CD8-positive, alpha-beta memory T cell (primary cell): ENCODE results near the gene SEMA3C. TPM values are rescaled to one million over a fixed set of nuclear protein-coding genes. Genes with fewer than 3 reads are reported as not detected.

Source experiments
- CTCF ChIA-PET: fragments of 350-600 bp; sonication (Branson Sonifier 250); formaldehyde crosslinking; loops from one replicate; lab custom pipeline; 2021; ENCODE audit warnings: antibody characterized with exemption; lab: Charles Lee
- POLR2A ChIA-PET: fragments of 350-600 bp; sonication (Branson Sonifier 250); formaldehyde crosslinking; loops from one replicate; lab custom pipeline; 2021; ENCODE audit warnings: antibody characterized with exemption; lab: Charles Lee
- DNase-seq, 5 donors: peaks; one replicate each; pipeline versions ENCODE4 v3.0.0 to v3.0.0-alpha.2; 2020 to 2022; ENCODE audit warnings: mixed read lengths in 1 of 5
- H3K27ac ChIP-seq: one replicate; pipeline ENCODE4 v1.7.0; 2013; ENCODE audit warnings: low read depth, mild to moderate bottlenecking, low read length, moderate library complexity
- H3K27me3 ChIP-seq: 2 replicates; pipeline ENCODE4 v1.7.0; 2013; ENCODE audit warnings: low read length, mild to moderate bottlenecking; ENCODE audit not compliant: insufficient read depth, poor library complexity, severe bottlenecking
- H3K36me3 ChIP-seq: 2 replicates; pipeline ENCODE4 v1.7.0; 2013; ENCODE audit warnings: mild to moderate bottlenecking, low read length, moderate library complexity; ENCODE audit not compliant: insufficient read depth
- H3K4me1 ChIP-seq: 2 replicates; pipeline ENCODE4 v1.7.0; 2013; ENCODE audit warnings: mild to moderate bottlenecking, low read length, moderate library complexity; ENCODE audit not compliant: insufficient read depth
- H3K4me3 ChIP-seq: 2 replicates; pipeline ENCODE4 v1.7.0; 2013; ENCODE audit warnings: mild to moderate bottlenecking, low read length
- H3K9me3 ChIP-seq: 2 replicates; pipeline ENCODE4 v1.7.0; 2013; ENCODE audit warnings: mild to moderate bottlenecking, low read length
- H3K27ac Mint-ChIP-seq, 8 donors: one replicate each; pipeline ENCODE4 v1.8.0; 2020 to 2021; ENCODE audit warnings: mixed read lengths in 8 of 8, mild to moderate bottlenecking in 6 of 8, inconsistent platforms in 3 of 8, moderate library complexity in 3 of 8
- H3K27me3 Mint-ChIP-seq, 2 donors: one replicate each; pipeline ENCODE4 v1.8.0; 2020 to 2021; ENCODE audit warnings: mixed read lengths in 2 of 2, mild to moderate bottlenecking in 1 of 2, moderate library complexity in 1 of 2
- H3K36me3 Mint-ChIP-seq, 3 donors: one replicate each; pipeline ENCODE4 v1.8.0; 2020 to 2021; ENCODE audit warnings: mixed read lengths in 3 of 3, inconsistent platforms in 1 of 3, mild to moderate bottlenecking in 1 of 3
- H3K4me1 Mint-ChIP-seq, 3 donors: one replicate each; pipeline ENCODE4 v1.8.0; 2020 to 2021; ENCODE audit warnings: mixed read lengths in 3 of 3, inconsistent platforms in 1 of 3, mild to moderate bottlenecking in 1 of 3
- H3K4me3 Mint-ChIP-seq, 7 donors: one replicate each; pipeline ENCODE4 v1.8.0; 2020 to 2021; ENCODE audit warnings: mixed read lengths in 7 of 7, mild to moderate bottlenecking in 6 of 7, moderate library complexity in 4 of 7, inconsistent platforms in 2 of 7
- H3K9me3 Mint-ChIP-seq, 5 donors: one replicate each; pipeline ENCODE4 v1.8.0; 2020 to 2022; ENCODE audit warnings: mixed read lengths in 5 of 5, mild to moderate bottlenecking in 3 of 5, moderate library complexity in 2 of 5, inconsistent platforms in 1 of 5
- polyA plus RNA-seq: library from polyadenylated mRNA; unstranded; fragments of 300-500 nt; fragmentation: Illumina TruSeq; gene quantifications from one replicate; pipeline ENCODE4 v1.2.3, GENCODE V29; 2021
- total RNA-seq, 2 experiments: library from RNA; stranded (reverse); gene quantifications; one replicate each; pipeline ENCODE4 v1.2.3, GENCODE V29; 2021

The SEMA3C gene
- total and polyA plus RNA-seq, 3 experiments from 2014 or later: not detected

- H3K27me3 ChIP-seq: no peaks in the 10 kb centered on the region
- Mint-ChIP-seq H3K4me1 (no peaks in the 10 kb centered on the region), H3K4me3 (no peak overlapping the region), H3K9me3 (peaks cover 3 to 10% (median 7%) of the 10 kb centered on the region in 5 donors), H3K27me3 (no peaks in the 10 kb centered on the region), H3K27ac (no peak overlapping the region), H3K36me3 (no peaks in the 10 kb centered on the region)
- no peak overlapping the region for H3K4me3 ChIP-seq
- no peak for DNase-seq
- no peaks in the 10 kb centered on the region for H3K4me1 ChIP-seq
- no peaks in the 10 kb centered on the region for H3K9me3 ChIP-seq
- no peaks in the 10 kb centered on the region for H3K36me3 ChIP-seq
- no peak overlapping the region for H3K27ac ChIP-seq
- POLR2A ChIA-PET: no interaction called here
- CTCF ChIA-PET: no interaction called here
Measured at GRCh38 chr7:80868566-80868965, 50.3 kb downstream of the SEMA3C start.

DNA sequence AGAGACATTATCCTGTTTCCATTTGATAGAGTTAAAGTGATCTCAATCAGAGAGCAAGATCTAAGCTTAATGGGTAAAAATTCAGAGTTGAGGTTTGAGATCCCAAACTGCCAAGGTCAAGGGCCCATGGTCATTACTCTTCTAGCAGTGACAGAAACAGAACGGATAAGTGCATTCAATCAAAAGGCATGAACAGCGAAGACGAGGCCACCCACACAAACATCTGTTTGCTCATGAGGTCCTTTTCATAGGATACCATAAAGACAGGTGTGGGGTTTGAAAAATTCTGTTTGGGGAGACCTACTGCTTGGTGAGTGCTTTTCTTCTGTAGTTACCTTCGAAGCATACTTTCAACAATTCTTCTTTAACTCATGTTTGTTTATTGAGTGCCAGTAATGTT, 58.3 kb downstream of the SEMA3C start:
- Mint-ChIP-seq H3K4me1 (no peaks in the 10 kb centered on the region), H3K27me3 (no peaks in the 10 kb centered on the region), H3K4me3 (no peak overlapping the region), H3K9me3 (peaks cover 0 to 35% (median 17%) of the 10 kb centered on the region in 5 donors), H3K36me3 (no peaks in the 10 kb centered on the region), H3K27ac (no peak overlapping the region)
- no peaks in the 10 kb centered on the region for H3K36me3 ChIP-seq
- no peaks in the 10 kb centered on the region for H3K27me3 ChIP-seq
- no peak for DNase-seq
- ChIA-PET CTCF (no interaction called here), POLR2A (no interaction called here)
- no peak overlapping the region for H3K4me3 ChIP-seq
- H3K27ac ChIP-seq: no peak overlapping the region
- no peaks in the 10 kb centered on the region for H3K9me3 ChIP-seq
- no peaks in the 10 kb centered on the region for H3K4me1 ChIP-seq

- Histone ChIP-seq H3K4me1 (no peaks in the 10 kb centered on the region), H3K4me3 (no peak overlapping the region), H3K27ac (no peak overlapping the region), H3K27me3 (no peaks in the 10 kb centered on the region), H3K9me3 (no peaks in the 10 kb centered on the region), H3K36me3 (no peaks in the 10 kb centered on the region)
- no peak for DNase-seq
- POLR2A ChIA-PET: no interaction called here
- CTCF ChIA-PET: no interaction called here
- Mint-ChIP-seq H3K4me3 (no peak overlapping the region), H3K27ac (no peak overlapping the region), H3K36me3 (no peaks in the 10 kb centered on the region), H3K27me3 (no peaks in the 10 kb centered on the region), H3K9me3 (peaks cover 0 to 31% (median 17%) of the 10 kb centered on the region in 5 donors), H3K4me1 (no peaks in the 10 kb centered on the region)
Measured at GRCh38 chr7:80859272-80859970, 59.4 kb downstream of the SEMA3C start.

DNA sequence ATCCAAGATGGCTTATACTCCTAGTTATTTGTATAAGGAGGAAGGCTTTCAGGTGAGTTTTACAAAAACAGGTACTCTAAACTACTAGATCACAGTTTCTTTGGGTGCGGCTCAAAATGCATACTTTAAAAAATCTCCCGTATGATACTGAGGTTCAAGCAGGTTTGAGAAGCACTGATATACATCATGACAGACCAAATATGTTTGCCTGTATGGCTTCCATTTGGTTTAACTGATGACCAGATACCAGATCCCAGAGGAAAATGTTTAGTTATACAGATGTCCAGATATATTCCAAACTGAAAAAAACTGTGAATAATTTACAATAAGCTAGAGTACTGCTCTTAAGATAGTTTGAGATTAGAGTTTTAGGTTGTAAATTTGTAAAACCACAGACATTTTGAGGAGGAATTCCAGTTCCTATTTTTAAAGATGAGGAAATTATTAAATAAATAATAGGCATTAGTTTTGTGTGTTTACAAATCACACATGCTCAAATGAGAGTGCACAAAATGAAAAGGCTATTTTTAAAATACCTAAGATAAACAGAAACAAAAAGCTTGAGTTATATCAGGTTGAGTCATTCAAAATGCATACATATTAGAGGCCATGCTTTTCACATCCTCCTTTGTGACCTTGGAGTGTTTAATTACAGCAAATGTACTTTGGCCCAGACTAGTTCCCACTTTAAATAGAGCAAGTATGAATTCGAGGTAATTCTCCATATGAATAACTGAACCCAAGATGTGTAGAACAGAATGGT, 60.5 kb downstream of the SEMA3C start:
- no peaks in the 10 kb centered on the region for H3K27me3 Mint-ChIP-seq
- Histone ChIP-seq H3K9me3 (no peaks in the 10 kb centered on the region), H3K27ac (no peak overlapping the region), H3K4me1 (no peaks in the 10 kb centered on the region), H3K4me3 (no peak overlapping the region), H3K27me3 (no peaks in the 10 kb centered on the region), H3K36me3 (no peaks in the 10 kb centered on the region)
- ChIA-PET POLR2A (no interaction called here), CTCF (no interaction called here)
- no peaks in the 10 kb centered on the region for H3K4me1 Mint-ChIP-seq
- H3K9me3 Mint-ChIP-seq: peaks cover 2 to 28% (median 17%) of the 10 kb centered on the region in 5 donors
- no peaks in the 10 kb centered on the region for H3K36me3 Mint-ChIP-seq
- DNase-seq: no peak
- no peak overlapping the region for H3K4me3 Mint-ChIP-seq
- H3K27ac Mint-ChIP-seq: no peak overlapping the region

DNA sequence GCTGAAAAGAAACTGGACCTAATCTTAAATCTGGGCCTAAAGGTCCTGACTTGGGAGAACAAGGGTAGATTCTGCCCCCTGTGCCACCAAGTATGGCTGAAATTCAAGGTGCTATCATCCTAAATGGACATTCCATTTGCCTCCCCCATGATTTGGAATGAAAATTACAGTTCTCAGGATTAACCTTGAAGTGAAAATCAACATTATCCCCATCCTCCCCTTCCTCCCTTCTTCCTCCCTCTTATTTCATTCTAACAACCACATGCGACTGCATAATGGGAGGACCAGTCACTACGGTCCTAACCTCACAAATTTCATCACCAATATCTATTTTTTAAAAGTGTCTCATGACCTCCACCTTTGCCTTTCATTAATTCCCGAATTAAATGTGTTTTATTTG, 62.1 kb downstream of the SEMA3C start:
- Histone ChIP-seq H3K9me3 (no peaks in the 10 kb centered on the region), H3K27ac (no peak overlapping the region), H3K36me3 (no peaks in the 10 kb centered on the region), H3K4me1 (no peaks in the 10 kb centered on the region), H3K27me3 (no peaks in the 10 kb centered on the region), H3K4me3 (no peak overlapping the region)
- Mint-ChIP-seq H3K4me1 (no peaks in the 10 kb centered on the region), H3K27ac (no peak overlapping the region), H3K4me3 (no peak overlapping the region), H3K27me3 (no peaks in the 10 kb centered on the region), H3K36me3 (no peaks in the 10 kb centered on the region), H3K9me3 (peaks cover 3 to 19% (median 13%) of the 10 kb centered on the region in 5 donors)
- no peak for DNase-seq
- POLR2A ChIA-PET: no interaction called here
- CTCF ChIA-PET: no interaction called here

GRCh38 chr7:80851896-80852476, 66.9 kb downstream of the SEMA3C start:
- Mint-ChIP-seq H3K9me3 (peaks cover 10 to 38% (median 13%) of the 10 kb centered on the region in 5 donors), H3K4me3 (no peak overlapping the region), H3K27me3 (no peaks in the 10 kb centered on the region), H3K27ac (no peak overlapping the region), H3K4me1 (no peaks in the 10 kb centered on the region), H3K36me3 (no peaks in the 10 kb centered on the region)
- no peaks in the 10 kb centered on the region for H3K27me3 ChIP-seq
- ChIA-PET CTCF (no interaction called here), POLR2A (no interaction called here)
- H3K36me3 ChIP-seq: no peaks in the 10 kb centered on the region
- no peaks in the 10 kb centered on the region for H3K4me1 ChIP-seq
- no peak for DNase-seq
- no peaks in the 10 kb centered on the region for H3K9me3 ChIP-seq
- H3K4me3 ChIP-seq: no peak overlapping the region
- H3K27ac ChIP-seq: no peak overlapping the region

DNA sequence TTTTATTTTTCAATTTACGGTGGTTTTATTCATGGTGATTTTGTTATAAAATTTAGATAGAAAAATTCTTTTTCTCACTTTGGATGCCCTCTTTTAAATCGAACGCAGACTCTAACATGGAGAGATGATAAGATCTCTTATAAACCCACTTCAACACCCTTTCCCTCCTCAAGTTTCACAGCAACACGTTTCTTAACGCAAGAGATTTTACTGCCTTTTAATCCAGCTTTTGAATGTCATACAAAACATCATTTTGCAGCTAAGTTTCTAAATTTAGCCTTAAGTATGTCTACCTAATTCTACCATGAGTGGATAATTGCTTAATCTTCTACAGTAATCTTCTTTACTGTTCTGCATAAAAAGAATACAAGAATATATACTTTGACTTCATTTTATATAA, 70.0 kb downstream of the SEMA3C start:
- H3K4me1 Mint-ChIP-seq: no peaks in the 10 kb centered on the region

GRCh38 chr7:80847895-80848294, 71.0 kb downstream of the SEMA3C start:
- no peaks in the 10 kb centered on the region for H3K4me1 Mint-ChIP-seq
- no peak overlapping the region for H3K27ac ChIP-seq
- no peaks in the 10 kb centered on the region for H3K4me1 ChIP-seq
- H3K27ac Mint-ChIP-seq: no peak overlapping the region
- peaks cover 6 to 45% (median 19%) of the 10 kb centered on the region in 5 donors for H3K9me3 Mint-ChIP-seq
- H3K36me3 ChIP-seq: no peaks in the 10 kb centered on the region
- no peaks in the 10 kb centered on the region for H3K27me3 ChIP-seq
- H3K4me3 Mint-ChIP-seq: no peak overlapping the region
- H3K4me3 ChIP-seq: no peak overlapping the region
- no peak for DNase-seq
- POLR2A ChIA-PET: no interaction called here
- H3K27me3 Mint-ChIP-seq: no peaks in the 10 kb centered on the region
- H3K36me3 Mint-ChIP-seq: no peaks in the 10 kb centered on the region
- CTCF ChIA-PET: no interaction called here
- no peaks in the 10 kb centered on the region for H3K9me3 ChIP-seq

More for the DNA sequence above, 70.0 kb downstream of the SEMA3C start:
- H3K27ac Mint-ChIP-seq: no peak overlapping the region
- H3K9me3 Mint-ChIP-seq: peaks cover 9 to 45% (median 19%) of the 10 kb centered on the region in 5 donors
- H3K4me3 Mint-ChIP-seq: no peak overlapping the region
- no peaks in the 10 kb centered on the region for H3K27me3 Mint-ChIP-seq
- Histone ChIP-seq H3K36me3 (no peaks in the 10 kb centered on the region), H3K9me3 (no peaks in the 10 kb centered on the region), H3K4me3 (no peak overlapping the region), H3K27ac (no peak overlapping the region), H3K27me3 (no peaks in the 10 kb centered on the region), H3K4me1 (no peaks in the 10 kb centered on the region)
- POLR2A ChIA-PET: no interaction called here
- DNase-seq: no peak
- CTCF ChIA-PET: no interaction called here
- no peaks in the 10 kb centered on the region for H3K36me3 Mint-ChIP-seq
